Fibroblast of skin of scalp (primary cell): Measurements from ENCODE around the gene BTBD8. TPM values are rescaled to one million over a fixed set of nuclear protein-coding genes. Genes with fewer than 3 reads are reported as not detected.
A peak's percentile ranks its signal among the peaks of the same experiment; 100 is the strongest.
"Not testable (repeated sequence)": the region's sequence is repeated elsewhere in the genome, so short reads cannot be mapped to it uniquely, and the experiment has no call there.

ENCODE experiments used
- DNase-seq: peaks from one replicate; pipeline ENCODE4 v3.0.0-alpha.2; 2013
- polyA plus RNA-seq, 2 experiments: library from polyadenylated mRNA; unstranded; fragments of 120-200 nt; gene quantifications; one replicate each; pipeline ENCODE4 v1.2.1, GENCODE V29; 2013; ENCODE audit not compliant: insufficient read length in 2 of 2

The BTBD8 gene
- polyA plus RNA-seq (2013, experiment 1 of 2; ENCODE audit: insufficient read length), result 1.1 TPM
- polyA plus RNA-seq (2013, experiment 2 of 2; ENCODE audit: insufficient read length), result 1.9 TPM

DNA sequence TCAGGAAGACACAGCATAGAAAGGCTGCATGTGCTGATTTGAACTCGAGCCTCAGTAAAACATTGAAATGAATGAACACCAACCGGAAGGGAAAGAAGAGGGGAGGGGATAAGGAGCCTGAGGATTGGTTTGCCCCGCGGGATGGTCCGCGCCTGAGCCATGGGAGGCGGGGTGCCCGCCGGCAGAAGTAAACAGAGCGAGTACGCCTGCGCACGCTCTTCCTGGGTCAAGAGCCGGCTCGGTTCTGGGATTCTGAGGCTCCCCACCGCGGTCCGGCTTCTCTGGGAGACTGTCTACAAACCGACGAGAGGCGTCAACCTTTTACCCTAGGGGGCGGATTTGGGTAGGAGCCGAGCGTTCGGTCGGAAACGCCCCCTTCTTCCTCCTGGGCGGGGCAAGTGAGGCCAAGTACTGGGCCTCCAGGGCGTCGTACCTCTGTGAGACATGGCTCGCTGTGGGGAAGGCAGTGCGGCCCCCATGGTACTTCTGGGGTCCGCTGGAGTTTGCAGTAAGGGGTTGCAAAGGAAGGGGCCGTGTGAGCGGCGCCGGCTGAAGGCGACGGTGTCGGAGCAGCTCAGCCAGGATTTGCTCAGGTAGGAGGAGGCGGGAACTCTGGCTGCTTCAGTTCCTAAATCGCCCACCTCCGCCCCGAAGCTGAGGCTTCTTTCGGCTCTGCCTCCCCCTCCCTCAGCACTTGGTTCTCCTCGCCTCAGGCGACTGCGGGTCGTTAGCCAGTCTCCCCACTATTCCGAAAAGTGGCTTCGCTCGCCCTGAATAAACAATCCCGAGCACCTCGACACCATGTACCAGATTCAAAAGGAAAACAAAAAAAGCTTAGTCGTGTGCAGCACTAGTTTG lies at the start of gene BTBD8:
Gene BTBD8, plus strand, starts transcription at position 218 of the 858 bp plus-strand sequence. Its CDS starts 227 bp downstream, at position 445.
- DNase-seq, result peak; percentile 74

DNA sequence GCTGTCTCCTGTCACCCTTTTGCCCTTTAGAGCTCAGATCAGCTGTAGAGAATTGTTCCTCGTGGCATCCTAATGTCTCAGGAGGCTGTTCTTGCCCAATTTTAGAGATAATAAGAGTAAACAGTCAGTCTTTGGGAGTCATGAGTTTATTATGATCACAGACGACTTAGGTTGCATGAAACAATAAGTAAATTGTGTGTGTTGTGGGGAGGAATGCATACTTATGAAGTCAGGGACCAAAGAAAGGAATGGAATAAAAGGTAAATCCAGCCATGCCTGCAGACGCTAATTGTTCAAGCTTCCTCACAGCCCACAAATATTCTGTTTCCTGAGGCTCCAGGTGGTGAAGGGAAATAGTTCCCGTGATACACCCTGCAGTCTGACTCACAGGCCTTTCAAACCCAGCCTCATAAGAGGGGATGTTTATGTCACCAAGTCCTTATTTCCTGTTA lies 49.5 kb upstream of the BTBD8 start:
- DNase-seq, result no peak

DNA sequence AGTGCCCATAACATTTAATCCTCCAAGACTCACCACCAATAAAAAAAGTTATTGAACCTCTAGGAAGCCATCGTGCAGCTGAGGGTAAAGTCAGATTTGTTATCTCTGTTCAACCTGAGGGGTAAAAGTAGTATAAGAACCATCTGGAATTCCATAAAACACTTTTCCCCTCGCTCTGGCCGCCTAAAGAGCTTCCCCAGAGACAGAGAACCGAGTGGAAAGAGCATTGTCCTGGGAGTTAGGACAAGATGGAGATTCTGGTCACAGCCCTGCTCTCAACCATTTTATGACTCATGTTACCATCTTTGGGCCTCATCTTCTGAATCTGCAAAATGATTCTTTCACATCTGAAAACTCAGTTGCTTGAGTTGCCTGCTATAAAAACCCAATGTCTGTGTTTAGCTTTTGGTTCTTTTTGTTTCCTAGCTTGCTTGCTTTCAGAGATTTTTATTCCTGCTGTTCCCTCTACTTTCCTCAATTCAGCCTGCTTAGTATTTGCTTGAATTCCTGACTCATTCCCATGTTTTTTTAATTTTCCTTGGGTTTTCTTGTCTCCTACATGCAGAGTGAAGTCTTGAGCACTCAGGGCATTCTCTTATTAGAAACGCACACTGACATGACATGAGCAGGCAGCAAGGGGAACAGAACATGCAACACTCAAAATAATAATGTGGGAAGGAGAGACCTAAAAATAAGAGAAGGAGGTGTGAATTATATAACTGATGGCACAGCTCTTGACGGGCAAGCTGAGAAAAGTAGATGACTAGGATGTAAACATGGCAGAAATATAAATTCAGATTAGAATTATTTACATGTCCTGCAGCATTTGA lies 48.6 kb upstream of the BTBD8 start:
- DNase-seq, result peak; percentile 27

DNA sequence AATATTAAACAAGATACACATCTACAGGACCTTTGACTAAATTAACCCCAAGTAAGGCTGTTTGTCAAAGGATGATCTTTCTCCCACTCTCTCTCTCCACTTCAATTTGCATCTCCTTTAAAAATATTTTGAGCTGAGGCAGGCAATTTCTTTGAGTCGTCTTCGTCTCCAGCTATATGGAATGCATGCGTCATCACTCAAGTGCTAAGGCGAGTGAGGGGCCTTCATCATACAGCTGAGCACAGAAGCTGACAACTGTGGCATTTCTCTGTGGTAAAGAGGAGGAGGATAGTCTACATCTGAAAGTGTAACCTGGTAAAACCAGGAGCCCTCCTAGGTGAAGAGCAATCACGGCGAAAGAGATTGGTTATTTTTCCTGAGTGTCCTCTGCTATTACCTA lies 42.7 kb upstream of the BTBD8 start:
- DNase-seq, result peak; percentile 68

DNA sequence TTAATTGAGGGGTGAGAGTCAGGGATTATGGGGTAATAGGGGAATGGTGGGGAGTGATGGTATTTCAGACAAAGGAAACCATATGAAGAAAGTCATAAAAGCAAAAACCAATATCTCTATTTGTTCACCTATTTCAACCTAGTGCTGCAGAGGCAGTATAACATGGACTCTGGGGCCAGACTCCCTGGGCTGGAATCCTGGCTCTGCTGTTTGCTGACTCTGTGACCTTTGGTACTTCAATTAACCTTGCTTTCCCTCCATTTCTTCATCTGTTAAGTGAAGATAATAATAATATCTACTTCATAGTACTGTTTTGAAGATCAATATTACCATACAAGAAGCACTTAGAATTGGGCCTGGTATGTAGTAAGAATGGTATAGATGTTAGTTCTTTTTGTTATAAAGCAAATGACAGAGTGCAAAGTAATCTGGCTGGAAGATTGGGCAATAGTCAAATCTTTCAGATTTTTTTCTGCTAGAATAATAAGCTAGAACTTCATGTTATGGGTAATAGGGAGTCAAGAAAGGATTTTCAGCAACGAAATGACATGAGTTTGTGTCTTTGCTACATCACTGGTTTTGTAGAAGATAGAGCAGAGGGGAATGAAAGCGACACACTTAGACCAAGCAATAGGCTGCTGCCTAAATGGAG lies 41.3 kb upstream of the BTBD8 start:
- DNase-seq, result no peak

DNA sequence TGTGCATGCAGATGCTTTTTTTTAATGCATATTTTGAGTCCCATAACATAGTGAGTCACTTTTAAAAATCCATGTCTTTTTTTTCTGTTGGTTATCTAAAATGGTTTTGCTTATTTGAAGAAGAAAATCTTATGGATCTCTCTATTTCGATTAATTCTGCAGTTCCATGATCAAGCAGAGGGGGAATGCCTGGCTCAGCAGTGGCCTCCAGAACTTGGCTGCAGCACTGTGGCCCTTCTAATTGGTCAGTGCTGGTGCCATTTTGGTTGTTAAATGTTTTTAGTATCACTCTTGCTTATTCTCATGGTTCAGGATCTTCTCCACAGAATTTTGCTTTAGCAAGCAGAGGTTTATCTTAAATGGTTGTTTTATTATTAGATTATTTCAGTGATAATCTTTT lies 39.2 kb upstream of the BTBD8 start:
- no peak for DNase-seq

DNA sequence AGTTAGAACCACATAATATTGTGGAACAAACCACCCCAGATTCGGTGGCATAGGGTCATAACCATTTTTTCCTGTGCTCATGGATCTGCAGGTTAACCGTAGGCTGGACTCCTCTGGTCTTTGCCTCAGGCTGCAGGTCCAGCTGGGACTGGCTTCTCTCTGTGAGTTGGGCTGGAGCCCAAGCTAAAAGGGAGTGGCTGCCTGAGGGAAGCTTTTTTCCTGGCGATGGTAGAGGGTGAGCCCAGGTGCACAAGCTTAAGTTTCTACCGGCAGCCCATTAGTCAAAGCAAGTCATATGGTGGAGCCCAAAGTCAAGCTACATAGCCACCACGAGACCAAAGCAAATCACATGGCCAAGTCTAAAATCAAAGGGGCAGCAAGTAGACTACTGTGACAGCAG lies 36.5 kb upstream of the BTBD8 start:
- no peak for DNase-seq

DNA sequence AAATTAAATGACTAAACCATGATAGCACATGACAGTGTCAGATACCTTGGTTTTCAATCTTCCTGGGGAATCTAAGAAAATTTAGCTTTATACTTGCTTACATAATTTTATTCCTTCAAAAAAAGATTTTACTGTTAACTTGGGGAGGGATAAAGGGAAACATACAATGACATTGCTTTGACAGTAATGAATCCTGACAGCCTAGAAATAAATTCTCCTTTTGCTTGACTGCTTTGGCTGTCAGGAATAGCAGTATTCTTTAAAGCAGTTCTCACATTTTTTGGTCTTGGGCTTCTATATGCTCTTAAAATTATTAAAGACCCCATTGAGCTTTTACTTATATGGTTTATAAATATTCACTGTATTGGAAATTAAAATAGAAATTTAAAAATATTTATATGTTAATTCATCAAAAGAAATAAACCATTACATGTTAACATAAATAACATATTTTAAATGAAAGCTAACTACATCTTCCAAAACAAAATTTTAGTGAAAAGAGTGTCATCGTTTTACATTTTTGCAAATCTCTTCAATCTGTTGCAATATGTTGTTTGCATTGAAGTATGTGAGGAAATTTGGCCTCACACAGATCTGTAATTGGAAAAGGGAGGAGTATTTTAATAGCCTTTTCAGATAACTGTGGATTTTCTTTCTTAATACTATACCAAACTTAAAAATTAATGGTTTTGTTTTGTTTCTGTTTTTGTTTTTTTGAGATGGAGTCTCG lies 34.2 kb upstream of the BTBD8 start:
- no peak for DNase-seq

DNA sequence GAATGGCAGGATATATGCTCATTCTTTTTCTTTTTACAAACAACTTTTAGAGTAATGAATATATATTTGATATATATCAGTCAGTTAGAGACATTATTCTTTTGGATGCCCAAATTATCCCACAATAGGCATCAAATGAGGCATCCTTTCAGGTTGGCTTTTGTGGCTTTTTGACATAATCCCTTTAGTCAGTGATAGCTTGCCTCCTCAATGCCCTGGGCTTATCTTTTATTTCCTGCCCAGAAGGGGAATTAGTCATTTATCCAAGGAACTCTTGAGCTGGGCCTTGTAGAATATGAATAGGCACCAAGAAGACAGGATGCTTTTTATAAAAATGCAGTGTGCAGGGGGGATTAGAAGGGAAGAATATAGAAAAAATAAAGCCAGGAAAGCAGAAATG lies 28.2 kb upstream of the BTBD8 start:
- DNase-seq, result no peak

DNA sequence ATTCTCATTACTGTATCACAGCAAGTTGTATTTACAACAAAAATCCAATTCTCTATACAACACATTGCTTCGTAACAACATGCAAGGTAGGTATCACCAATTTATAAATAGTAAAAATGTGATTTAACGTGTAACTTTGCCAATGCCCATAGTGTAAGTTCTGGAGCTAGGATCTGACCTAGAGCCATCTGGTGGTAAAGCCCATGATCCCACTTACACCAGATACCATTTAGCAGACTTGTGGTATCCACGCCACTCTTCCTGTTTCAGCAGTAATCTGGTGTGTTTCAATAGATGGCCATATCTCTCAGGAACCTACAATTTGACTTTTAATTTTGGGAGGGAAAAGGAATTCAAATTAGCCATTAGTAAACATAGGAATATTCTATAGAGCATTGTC lies 15.1 kb upstream of the BTBD8 start:
- no peak for DNase-seq

DNA sequence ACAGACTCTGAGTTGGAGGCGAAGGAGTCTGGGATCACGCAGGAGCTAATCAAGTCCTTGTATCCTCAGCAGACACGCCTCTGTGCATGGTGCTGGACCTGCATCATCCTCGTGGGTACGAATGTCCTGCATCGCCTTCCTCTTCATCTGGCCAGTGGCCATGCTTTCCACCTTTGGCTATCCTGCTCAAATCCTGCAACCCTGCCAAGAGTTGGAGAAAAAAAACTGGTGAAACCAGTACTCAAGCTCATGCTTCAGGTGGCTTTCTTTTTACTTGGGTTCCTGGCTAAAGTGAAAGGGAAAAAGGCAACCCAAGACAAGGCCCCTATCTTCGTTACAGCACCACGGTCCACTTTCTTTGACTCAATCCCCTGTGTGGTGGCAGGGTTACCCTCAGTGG lies 13.8 kb upstream of the BTBD8 start:
- no peak for DNase-seq

DNA sequence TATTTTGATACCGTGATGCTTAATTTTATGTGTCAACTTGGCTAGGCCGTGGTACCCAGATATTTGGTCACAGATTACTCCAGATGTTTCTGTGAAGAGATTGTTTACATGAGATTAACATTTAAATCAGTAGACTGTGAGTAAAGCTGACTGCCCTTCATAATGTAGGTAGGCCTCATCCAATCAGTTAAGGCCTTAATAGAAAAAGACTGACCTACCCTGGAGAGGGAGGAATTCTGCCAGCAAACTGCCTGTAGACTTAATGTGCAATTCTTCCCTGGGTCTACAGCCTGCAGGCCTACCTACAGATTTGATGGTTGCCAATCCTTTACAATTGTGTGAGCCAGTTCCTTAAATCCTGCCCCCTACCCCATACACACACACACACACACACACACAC lies 9.3 kb upstream of the BTBD8 start:
- no peak for DNase-seq

DNA sequence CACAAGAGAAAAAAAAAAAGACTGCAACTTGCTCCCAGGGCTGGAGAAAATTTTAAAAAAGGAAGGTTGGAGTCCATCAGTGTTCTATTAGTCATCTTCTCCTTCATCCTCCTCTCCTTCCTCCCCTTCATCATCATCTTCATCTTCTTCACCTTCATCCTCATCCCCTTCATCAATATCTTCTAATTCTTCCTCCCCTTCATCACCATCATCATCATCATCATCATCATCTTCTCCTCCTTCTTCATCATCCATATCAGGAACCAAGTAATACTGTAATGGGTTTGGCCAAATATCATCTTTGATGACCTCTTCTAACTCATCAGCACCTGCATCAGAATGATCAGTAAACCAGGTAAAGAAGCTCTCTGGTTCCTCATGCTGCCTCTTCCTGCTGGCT lies 5.7 kb upstream of the BTBD8 start:
- DNase-seq, result not testable (repeated sequence)

DNA sequence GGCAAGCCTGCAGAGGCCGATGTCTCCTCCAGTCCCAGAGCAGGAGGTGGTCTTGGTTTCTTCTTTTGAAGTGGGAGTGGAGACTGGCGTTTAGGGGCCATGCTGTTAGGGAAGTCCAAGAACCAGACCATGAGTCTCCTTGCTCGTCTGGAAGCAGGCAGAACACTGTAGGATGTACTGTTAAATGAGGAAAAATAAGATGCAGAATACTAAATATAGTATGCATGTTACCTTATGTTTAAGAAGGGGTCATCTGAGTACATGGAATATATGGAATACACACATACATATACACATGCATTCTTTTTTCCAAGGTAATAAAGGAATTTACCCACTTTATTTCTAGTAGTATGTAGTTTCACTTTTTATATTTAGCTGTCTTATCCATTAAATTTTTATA lies 4.8 kb upstream of the BTBD8 start, which contains the start of gene SETSIP:
Gene SETSIP, minus strand, starts transcription at position 101 of the 400 bp plus-strand sequence. Its CDS starts 0 bp downstream, at position 101.
- DNase-seq, result no peak

DNA sequence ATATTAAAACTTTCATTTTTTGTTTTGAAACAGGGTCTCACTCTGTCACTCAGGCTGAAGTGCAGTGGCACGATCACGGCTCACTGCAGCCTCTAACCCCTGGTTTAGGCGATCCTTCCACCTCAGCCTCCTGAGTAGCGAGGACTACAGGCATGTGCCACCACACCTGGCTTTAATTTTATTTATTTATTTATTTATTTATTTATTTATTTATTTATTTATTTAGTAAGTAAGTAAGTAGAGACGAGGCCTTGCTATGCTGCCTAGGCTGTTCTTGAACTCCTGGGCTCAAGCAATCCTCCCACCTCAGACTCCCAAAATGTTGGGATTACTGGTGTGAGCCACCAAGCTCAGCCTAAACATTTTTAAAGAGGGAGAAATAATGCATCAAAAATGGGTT lies 3.8 kb upstream of the BTBD8 start:
- DNase-seq, result no peak

DNA sequence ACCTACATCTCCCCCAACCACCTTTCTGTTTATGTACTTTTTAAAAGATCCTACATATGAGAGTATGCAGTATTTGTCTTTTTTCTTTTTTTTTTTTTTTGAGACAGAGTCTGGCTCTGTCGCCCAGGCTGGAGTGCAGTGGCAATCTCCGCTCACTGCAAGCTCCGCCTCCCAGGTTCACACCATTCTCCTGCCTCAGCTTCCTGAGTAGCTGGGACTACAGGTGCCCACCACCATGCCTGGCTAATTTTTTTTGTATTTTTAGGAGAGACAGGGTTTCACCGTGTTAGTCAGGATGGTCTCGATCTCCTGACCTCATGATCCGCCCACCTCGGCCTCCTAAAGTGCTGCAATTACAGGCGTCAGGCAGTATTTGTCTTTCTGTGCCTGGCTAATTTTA lies 2.1 kb upstream of the BTBD8 start:
- DNase-seq, result not testable (repeated sequence)

DNA sequence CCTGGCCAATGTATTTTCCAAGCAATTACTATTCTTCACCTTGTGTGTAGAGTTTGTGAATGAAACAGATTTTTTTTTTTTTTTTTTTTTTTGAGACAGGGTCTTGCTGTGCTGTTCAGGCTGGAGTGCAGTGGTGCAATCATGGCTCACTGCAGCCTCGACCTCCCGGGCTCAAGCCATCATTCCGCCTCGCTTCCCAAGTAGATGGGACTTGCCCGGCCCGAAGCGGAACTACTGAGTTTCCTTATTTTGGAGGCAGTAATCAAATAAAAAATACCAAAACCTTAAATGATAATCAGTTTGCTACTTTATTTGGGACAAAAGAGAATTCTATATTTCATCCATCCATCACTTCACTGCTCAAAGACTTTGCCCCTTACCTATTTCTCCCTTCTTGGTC lies 704 bp upstream of the BTBD8 start:
- DNase-seq, result no peak

DNA sequence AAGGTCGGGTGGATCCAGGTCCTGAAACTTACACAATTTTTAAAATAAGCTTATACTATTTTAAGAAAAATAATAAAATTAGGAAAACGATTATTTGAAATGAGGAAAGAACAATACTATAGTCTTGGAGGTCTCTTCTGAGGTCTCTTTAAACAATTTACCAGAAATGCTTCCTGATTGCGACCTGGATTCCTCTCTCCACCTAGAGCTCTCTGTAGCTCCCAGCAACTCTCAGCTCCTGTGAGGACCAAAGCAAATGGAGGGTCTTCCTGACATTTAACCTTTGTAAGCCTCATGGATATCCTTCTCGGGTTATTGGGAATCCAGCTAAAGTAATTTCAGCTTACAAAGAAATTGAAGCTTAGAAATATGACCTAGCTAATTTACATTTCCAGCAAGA lies 886 bp downstream of the BTBD8 start:
- no peak for DNase-seq

DNA sequence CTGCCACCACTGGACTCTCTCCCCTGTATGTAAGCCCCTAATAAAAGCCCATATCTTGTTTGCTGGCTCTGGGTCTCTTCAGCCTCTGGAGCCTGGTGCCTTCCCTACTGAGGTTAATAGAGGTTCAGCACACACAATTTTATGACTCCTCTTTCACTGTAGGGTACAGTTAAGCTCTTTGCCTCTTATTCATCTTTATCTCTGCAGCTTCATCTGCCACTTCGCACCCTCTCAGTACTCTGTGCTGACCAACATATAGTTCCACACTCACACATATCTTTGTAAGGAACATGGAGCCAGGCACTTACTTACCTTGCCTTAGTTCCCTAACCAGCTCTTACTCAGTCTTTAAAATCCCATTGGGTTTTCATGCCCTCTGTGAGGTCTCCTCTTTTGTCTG lies 4.5 kb downstream of the BTBD8 start:
- DNase-seq, result no peak

DNA sequence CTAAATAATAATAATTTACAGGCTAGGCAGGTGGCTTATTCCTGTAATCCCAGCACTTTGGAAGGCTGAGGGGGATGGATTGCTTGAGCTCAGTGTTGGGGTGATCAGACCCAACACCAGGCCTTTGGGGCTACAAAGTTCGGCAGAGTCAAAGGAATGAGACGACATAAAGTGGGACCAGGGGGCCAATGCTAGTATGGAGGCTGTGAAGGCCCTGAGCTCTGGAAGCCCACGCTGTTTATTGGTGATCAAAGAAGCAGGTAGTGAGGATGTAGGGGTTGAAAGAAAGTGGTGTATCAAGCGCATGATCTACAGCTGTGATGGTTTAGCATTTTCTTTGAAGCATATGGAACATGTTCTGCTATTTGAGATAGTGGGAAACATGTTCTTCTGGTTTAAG lies 5.6 kb downstream of the BTBD8 start:
- DNase-seq, result no peak

DNA sequence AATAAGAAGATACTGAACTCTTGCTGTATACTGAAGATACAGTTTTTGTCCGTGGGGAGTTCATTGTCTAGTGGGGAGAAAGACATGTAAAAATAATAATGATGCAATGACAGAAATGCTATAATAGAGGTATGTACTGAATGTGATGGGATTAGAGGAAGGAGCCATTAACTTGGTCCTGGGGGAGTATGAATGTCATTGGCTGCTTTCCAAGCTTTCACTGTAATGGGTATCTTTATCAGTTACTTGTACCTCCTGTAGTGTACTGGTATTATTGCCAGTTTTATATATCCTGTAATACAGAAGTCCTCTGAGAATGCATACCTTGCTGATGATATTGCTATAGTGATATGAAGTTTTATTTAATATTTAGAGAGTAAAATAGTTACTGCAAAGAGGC lies 7.4 kb downstream of the BTBD8 start:
- DNase-seq, result peak; percentile 49

DNA sequence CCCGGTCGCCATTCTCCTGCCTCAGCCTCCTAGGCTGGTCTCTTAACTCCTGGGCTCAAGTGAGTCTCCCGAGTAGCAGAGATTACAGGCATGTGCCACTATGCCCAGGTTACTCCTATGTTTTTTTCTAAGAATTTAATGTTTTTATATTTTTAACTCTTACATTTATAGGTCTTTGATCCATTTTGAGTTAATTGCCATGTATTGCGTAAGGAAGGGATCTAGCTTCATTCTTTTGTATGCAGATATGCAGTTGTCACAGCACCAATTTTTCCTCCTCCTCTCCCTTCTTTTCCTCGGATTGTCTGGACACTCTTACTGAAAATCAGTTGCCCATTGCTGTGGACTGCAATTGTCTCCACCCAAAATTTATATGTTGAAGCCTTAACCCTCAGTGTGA lies 11.5 kb downstream of the BTBD8 start:
- DNase-seq, result no peak
